GM12878 (cell line): ENCODE results near the gene PLXNA2. TPM values are rescaled to one million over a fixed set of nuclear protein-coding genes. Genes with fewer than 3 reads are reported as not detected.

ENCODE experiments used
- ATF7 ChIP-seq: fragments of 450-650 bp; IDR thresholded peaks from 2 replicates; pipeline ENCODE4 v1.6.1; 2016; ENCODE audit warnings: low read depth, mild to moderate bottlenecking
- CEBPZ ChIP-seq: fragments of 150-350 bp; IDR thresholded peaks from 2 replicates; pipeline ENCODE4 v1.6.1; 2016; ENCODE audit warnings: low read depth, low read length
- E2F4 ChIP-seq: IDR thresholded peaks from 2 replicates; pipeline ENCODE4 v1.6.1; 2012; ENCODE audit warnings: low read depth, low read length, improper control_type of control experiment
- E4F1 ChIP-seq: fragments of 450-650 bp; IDR thresholded peaks from 2 replicates; pipeline ENCODE4 v1.6.1; 2018; ENCODE audit warnings: borderline replicate concordance, mild to moderate bottlenecking; ENCODE audit not compliant: partially characterized antibody
- EZH2 ChIP-seq: IDR thresholded peaks from 2 replicates; pipeline ENCODE4 v1.6.1; 2012; ENCODE audit warnings: low read depth, mild to moderate bottlenecking, control low read depth, inconsistent platforms, low read length, borderline replicate concordance; ENCODE audit not compliant: control insufficient read depth
- IKZF1 ChIP-seq: fragments of 450-650 bp; conservative IDR thresholded peaks from 2 replicates; pipeline ENCODE4 v1.6.1; 2017; ENCODE audit warnings: antibody characterized with exemption, mild to moderate bottlenecking
- NR2C1 ChIP-seq: fragments of 450-650 bp; IDR thresholded peaks from 2 replicates; pipeline ENCODE4 v1.6.1; 2017; ENCODE audit warnings: antibody characterized with exemption, mild to moderate bottlenecking, moderate library complexity
- SIN3A ChIP-seq: IDR thresholded peaks from 2 replicates; pipeline ENCODE4 v1.6.1; 2012; ENCODE audit warnings: low read depth, low read length, improper control_type of control experiment
- TCF3 ChIP-seq: IDR thresholded peaks from 2 replicates; pipeline ENCODE4 v1.6.1; 2012; ENCODE audit warnings: low read depth, mild to moderate bottlenecking, low read length, borderline replicate concordance; ENCODE audit not compliant: insufficient read depth
- ZBTB4 ChIP-seq: fragments of 450-650 bp; formaldehyde crosslinking; IDR thresholded peaks from 2 replicates; pipeline ENCODE4 v1.4.0; 2022; ENCODE audit warnings: mild to moderate bottlenecking, moderate library complexity
- ZNF622 ChIP-seq: fragments of 450-650 bp; IDR thresholded peaks from 2 replicates; pipeline ENCODE4 v1.6.1; 2017; ENCODE audit warnings: mild to moderate bottlenecking, inconsistent platforms
- polyA plus RNA-seq, 11 experiments: library from polyadenylated mRNA; depleted of rRNA in 4 of 11; unstranded in 6 of 11; stranded (reverse) in 5 of 11; fragments of >200 nt; fragmentation: Nextera tagmentation in 4 of 11; fragmentation: Illumina TruSeq in 1 of 11; extraction: Ambion mirVana in 4 of 11; extraction: Trizol in 1 of 11; gene quantifications; 1 replicate in 1 of 11; 2 replicates in 10 of 11; pipeline versions ENCODE4 v1.2.1 to v1.2.3, GENCODE V29; 2011 to 2016; ENCODE audit warnings: inconsistent platforms in 2 of 11, missing spikeins in 2 of 11, low read depth in 1 of 11
- total RNA-seq, 4 experiments: library from RNA; depleted of rRNA in 3 of 4; stranded (reverse); fragments of >200 nt in 3 of 4; fragmentation: Illumina TruSeq in 1 of 4; extraction: Trizol in 1 of 4; gene quantifications; 2 replicates each; pipeline versions ENCODE4 v1.2.1 to v1.2.3, GENCODE V29; 2013 to 2021

The PLXNA2 gene
- total and polyA plus RNA-seq, 10 of the 15 experiments (the other 5 are each of a cell fraction or from before 2014, with no cell fraction given), result under 0.01 to 0.08 (median 0.07) TPM; not detected in 4

GRCh38 chr1:208141610-208142192, 102.5 kb downstream of the PLXNA2 start (continued):
- no peak for TF ChIP-seq CEBPZ
- TF ChIP-seq SIN3A, result no peak
- TF ChIP-seq IKZF1, result no peak
- no peak for TF ChIP-seq ZNF622
- no peak for TF ChIP-seq NR2C1
- no peak for TF ChIP-seq ATF7
- no peak for TF ChIP-seq E4F1
- TF ChIP-seq ZBTB4 (CRISPR knock-in tag), result no peak
- no peak for TF ChIP-seq E2F4
- TF ChIP-seq EZH2, result no peak
- TF ChIP-seq TCF3, result no peak
- TF ChIP-seq, all 136 proteins: peak for 0
